ENCODE results near the gene ERBB4.
"Not testable (repeated sequence)": the region's sequence is repeated elsewhere in the genome, so short reads cannot be mapped to it uniquely, and the experiment has no call there.

The ERBB4 gene

GRCh38 chr2:212528106-212528856 lies 10.3 kb downstream of the ERBB4 start:
- no peak for DNase-seq (ENCODE audit: low read depth in 3 of 3)

DNA sequence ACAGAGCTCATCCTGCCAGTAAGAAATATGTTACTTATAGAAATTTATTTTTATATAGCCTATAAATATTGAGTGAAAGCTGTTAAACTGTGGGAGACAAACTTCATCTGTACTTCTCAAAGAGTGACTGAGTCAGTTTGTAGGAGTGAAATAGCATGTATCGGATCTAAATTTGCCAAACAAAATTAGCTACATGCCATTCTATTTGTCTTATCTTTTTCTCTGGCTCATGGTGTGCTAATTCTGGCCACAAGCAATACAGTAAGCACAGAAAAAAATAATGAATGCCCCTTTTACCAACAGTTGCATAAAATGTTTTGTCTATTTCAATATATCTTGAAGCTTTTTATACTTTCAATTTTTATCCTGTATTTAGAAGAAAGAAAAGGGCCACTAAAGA lies 12.5 kb downstream of the ERBB4 start:
- no peak for DNase-seq (ENCODE audit: low read depth in 3 of 3)

- no peak for DNase-seq (ENCODE audit: low read depth in 3 of 3)
These were observed 14.8 kb downstream of the ERBB4 start for GRCh38 chr2:212523756-212524155.

- no peak for DNase-seq (ENCODE audit: low read depth in 3 of 3)
These were observed 18.3 kb downstream of the ERBB4 start for GRCh38 chr2:212520340-212520739.

- no peak for DNase-seq (ENCODE audit: low read depth in 3 of 3)
These were observed 20.9 kb downstream of the ERBB4 start for GRCh38 chr2:212517693-212518092.

GRCh38 chr2:212505586-212505985 lies 33.0 kb downstream of the ERBB4 start:
- DNase-seq (ENCODE audit: low read depth in 3 of 3) = no peak

DNA sequence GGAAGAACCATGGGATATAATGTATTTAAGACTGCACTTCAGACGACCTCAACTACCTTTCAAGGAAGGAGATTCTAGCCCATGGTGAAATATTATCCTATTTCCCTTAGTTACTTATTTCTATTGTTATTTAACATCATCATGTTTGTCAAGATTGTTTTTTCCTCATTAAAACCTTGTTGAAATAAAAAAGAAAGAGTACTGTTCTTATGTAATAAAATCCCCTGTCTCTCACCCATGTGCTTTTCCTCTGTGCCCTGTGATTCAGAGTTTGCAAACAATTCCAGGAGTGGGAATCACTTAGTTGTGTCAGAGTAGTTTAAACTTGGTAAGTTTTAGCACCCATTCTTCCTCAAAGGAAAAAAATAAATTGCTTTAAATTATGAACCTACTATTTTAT lies 43.6 kb downstream of the ERBB4 start:
- DNase-seq (ENCODE audit: low read depth in 3 of 3) = no peak

DNA sequence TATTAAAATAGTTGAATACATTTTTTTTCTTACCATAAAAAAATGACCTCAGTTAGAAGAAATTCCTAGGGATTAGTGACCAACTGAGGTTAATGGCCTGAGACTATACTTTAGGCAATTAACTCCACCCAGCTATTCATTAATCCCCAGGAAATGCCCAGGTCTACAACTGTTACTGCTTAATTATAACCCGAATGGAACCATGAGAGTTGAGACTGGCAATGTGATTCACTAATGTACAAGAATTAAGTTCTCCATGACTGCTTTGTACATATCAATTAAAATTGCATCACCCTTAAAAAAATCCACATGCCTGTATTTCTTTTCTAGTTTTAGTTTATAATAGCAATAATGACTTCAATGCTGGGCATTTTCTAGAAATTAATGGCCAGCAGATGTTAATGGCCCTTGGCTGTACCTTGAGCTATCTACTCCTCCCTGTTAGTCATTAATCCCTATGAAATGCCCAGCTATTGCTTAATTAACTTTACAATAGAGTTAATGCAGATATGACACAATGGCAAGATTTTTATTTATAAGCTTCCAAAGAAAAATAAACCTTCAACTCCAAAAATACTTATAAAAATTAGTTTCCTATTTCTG lies 44.1 kb downstream of the ERBB4 start:
- no peak for DNase-seq (ENCODE audit: low read depth in 3 of 3)

- no peak for DNase-seq (ENCODE audit: low read depth in 3 of 3)
These were observed 48.8 kb downstream of the ERBB4 start for GRCh38 chr2:212489719-212490346.

GRCh38 chr2:212488611-212489010 lies 50.0 kb downstream of the ERBB4 start:
- no peak for DNase-seq (ENCODE audit: low read depth in 3 of 3)

DNA sequence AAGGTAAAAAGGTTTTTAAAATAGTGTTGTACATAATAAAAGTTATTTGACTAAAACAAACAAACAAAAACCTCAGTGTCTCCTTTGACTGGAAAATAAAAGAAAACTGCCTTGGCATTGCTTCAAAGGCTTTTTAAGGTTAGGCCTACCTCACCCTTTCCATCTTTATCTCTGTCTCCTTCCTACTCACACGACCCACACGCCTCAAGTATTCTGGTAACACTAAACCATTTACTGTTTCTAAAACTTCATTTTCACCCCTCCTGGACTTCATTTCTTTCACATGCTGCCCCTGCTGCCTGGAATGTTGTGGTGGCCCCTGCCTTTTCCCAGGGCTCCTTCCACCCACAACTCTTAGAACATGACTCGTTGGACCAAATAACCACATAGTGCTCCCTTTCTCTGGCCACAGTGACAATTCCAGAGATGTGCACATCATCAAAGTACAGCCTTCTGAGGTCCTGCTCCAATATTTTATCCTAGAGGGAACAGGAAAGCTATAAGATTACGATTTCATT lies 54.0 kb downstream of the ERBB4 start:
- no peak for DNase-seq (ENCODE audit: low read depth in 3 of 3)

DNA sequence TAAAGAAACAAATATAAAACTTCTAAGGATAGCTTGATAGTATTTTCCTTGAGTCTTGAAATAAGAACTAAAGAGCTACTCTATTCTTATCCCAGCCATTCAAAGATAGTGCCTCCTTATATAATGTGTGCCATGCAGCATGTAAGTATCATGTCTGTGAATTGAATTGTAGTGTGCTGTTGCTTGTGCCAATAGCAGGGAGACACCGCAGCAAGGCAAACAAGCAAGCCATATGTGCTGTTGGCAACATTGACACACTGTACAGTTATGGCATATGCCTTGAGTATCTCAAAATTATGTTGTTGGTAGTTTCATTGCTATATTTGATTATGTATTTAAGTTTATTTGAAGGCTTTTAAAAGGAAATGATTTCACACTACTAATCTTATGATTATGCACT lies 58.2 kb downstream of the ERBB4 start:
- no peak for DNase-seq (ENCODE audit: low read depth in 3 of 3)

DNA sequence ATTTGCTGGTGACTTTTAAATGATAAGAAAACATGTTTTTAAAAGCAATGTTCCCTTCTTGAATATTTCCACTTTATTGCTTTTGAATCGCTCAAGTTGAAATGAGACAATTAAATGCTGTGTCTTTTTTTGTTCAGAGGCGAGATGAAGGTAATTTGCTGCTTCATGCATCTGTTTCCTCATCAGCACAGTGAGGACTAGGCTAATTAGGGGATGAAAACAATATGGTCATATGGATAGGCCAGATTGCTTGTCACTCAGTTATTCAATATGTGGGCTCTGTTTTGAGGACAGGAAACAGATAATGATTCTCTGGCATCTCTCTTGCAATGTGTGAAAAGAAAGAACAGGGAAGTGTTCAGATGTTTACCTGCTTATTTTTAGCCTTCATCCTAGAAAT lies 61.0 kb downstream of the ERBB4 start:
- no peak for DNase-seq (ENCODE audit: low read depth in 3 of 3)

GRCh38 chr2:212473211-212473610 lies 65.4 kb downstream of the ERBB4 start:
- DNase-seq (ENCODE audit: low read depth in 3 of 3) = no peak

GRCh38 chr2:212467551-212467950 lies 71.1 kb downstream of the ERBB4 start:
- DNase-seq (ENCODE audit: low read depth in 3 of 3) = not testable (repeated sequence)

DNA sequence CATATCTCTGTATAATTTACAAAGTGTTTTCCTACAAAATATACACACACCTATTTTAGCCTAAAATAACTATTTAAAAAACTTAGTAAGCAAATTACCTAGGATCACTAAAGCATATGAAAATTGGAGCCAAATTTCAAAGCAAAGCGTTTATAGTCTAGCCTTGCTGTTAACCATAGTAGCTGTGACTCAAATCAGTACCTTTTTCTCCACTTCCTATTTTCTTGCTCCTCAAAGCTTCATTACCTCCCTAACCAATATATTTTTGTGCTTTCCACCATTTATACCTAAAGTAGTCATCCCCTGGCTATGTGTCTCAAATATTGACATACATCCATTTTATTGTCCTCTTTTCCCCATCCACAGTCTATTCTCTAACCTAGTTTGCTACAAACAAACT lies 73.1 kb downstream of the ERBB4 start:
- no peak for DNase-seq (ENCODE audit: low read depth in 3 of 3)

- not testable (repeated sequence) for DNase-seq (ENCODE audit: low read depth in 3 of 3)
These were observed 76.9 kb downstream of the ERBB4 start for GRCh38 chr2:212461708-212462107.

- no peak for DNase-seq (ENCODE audit: low read depth in 3 of 3)
These were observed 84.5 kb downstream of the ERBB4 start for GRCh38 chr2:212454149-212454548.

GRCh38 chr2:212451786-212452231 lies 86.8 kb downstream of the ERBB4 start:
- DNase-seq (ENCODE audit: low read depth in 3 of 3) = no peak

- DNase-seq (ENCODE audit: low read depth in 3 of 3) = no peak
These were observed 89.9 kb downstream of the ERBB4 start for GRCh38 chr2:212448698-212449097.

- no peak for DNase-seq (ENCODE audit: low read depth in 3 of 3)
These were observed 96.8 kb downstream of the ERBB4 start for GRCh38 chr2:212441821-212442220.

- DNase-seq (ENCODE audit: low read depth in 3 of 3) = no peak
These were observed 97.5 kb downstream of the ERBB4 start for GRCh38 chr2:212441141-212441540.

Measured in stimulated activated CD4-positive, alpha-beta T cell treated with anti-CD3 and anti-CD28 coated beads, TNF-alpha, amount 100 ng/mL, for 24 hours (primary cell).